H1 (cell line): ENCODE data around the gene CHSY3. TPM values are rescaled to one million over a fixed set of nuclear protein-coding genes. Genes with fewer than 3 reads are reported as not detected.

Source experiments
- CTCF ChIA-PET: fragments of 300-600 bp; sonication (Branson Sonifier 250); formaldehyde crosslinking; loops from one replicate; lab custom pipeline; 2021; ENCODE audit not compliant: partially characterized antibody; lab: Charles Lee
- POLR2A ChIA-PET: fragments of 300-600 bp; sonication (Branson Sonifier 250); formaldehyde crosslinking; loops from one replicate; lab custom pipeline; 2021; ENCODE audit warnings: inconsistent platforms; ENCODE audit not compliant: partially characterized antibody; lab: Charles Lee
- DNase-seq, 2 experiments: peaks; one replicate each; pipeline versions ENCODE4 v3.0.0 to v3.0.0-alpha.2; 2010 to 2022; ENCODE audit warnings: low spot score in 2 of 2, low read depth in 1 of 2, mixed read lengths in 1 of 2
- FAIRE-seq: peaks from 2 replicates; lab custom pipeline; 2011; peaks lifted over from hg19 to GRCh38; lab: Jason Lieb, UNC
- H2AFZ ChIP-seq: 2 replicates; pipeline ENCODE4 v1.8.1; 2012; ENCODE audit warnings: low read length, inconsistent platforms
- H2AK5ac ChIP-seq: 2 replicates; pipeline ENCODE4 v1.6.1; 2013; ENCODE audit warnings: low read depth, low read length
- H2BK120ac ChIP-seq: replicated peaks from 2 replicates; pipeline ENCODE3; 2013; ENCODE audit warnings: low read depth, low read length, inconsistent platforms
- H2BK12ac ChIP-seq: 2 replicates; pipeline ENCODE4 v1.6.1; 2013; ENCODE audit warnings: low read depth, low read length
- H2BK15ac ChIP-seq: 2 replicates; pipeline ENCODE4 v1.6.1; 2013; ENCODE audit warnings: low read length
- H2BK20ac ChIP-seq: 2 replicates; pipeline ENCODE4 v1.6.1; 2013; ENCODE audit warnings: low read length
- H2BK5ac ChIP-seq: 2 replicates; pipeline ENCODE4 v1.6.1; 2013; ENCODE audit warnings: low read depth, low read length
- H3K14ac ChIP-seq: 2 replicates; pipeline ENCODE4 v1.6.1; 2013; ENCODE audit warnings: inconsistent platforms; ENCODE audit not compliant: insufficient read length
- H3K18ac ChIP-seq: 2 replicates; pipeline ENCODE4 v1.6.1; 2013; ENCODE audit warnings: low read length; ENCODE audit errors: extremely low read depth
- H3K23ac ChIP-seq: 2 replicates; pipeline ENCODE4 v1.6.1; 2013; ENCODE audit warnings: inconsistent platforms; ENCODE audit not compliant: insufficient read length
- H3K23me2 ChIP-seq: 2 replicates; pipeline ENCODE4 v1.6.1; 2013; ENCODE audit warnings: low read depth, low read length
- H3K27ac ChIP-seq: 2 replicates; pipeline ENCODE4 v1.6.1; 2011; ENCODE audit warnings: low read depth, low read length, inconsistent platforms
- H3K27me3 ChIP-seq, 4 experiments: replicated peaks in 1 of 4; 1 replicate in 1 of 4; 2 replicates in 3 of 4; pipeline versions ENCODE4 v1.6.1 to v1.8.1; 2011 to 2013; ENCODE audit warnings: low read length in 3 of 4, mild to moderate bottlenecking in 3 of 4, inconsistent platforms in 2 of 4, mixed read lengths in 2 of 4, moderate library complexity in 1 of 4; ENCODE audit not compliant: control insufficient read depth in 3 of 4, insufficient read depth in 3 of 4; ENCODE audit errors: extremely low read depth in 1 of 4
- H3K36me3 ChIP-seq, 4 experiments: 2 replicates each; pipeline versions ENCODE4 v1.6.1 to v1.8.1; 2011 to 2013; ENCODE audit warnings: mild to moderate bottlenecking in 4 of 4, low read length in 3 of 4, moderate library complexity in 2 of 4, control low read depth in 1 of 4, inconsistent platforms in 1 of 4; ENCODE audit not compliant: insufficient read depth in 4 of 4, control insufficient read depth in 2 of 4
- H3K4ac ChIP-seq: replicated peaks from 2 replicates; pipeline ENCODE3; 2013; ENCODE audit warnings: low read length, low read depth, mixed read lengths, inconsistent platforms; ENCODE audit not compliant: insufficient read length
- H3K4me1 ChIP-seq, 4 experiments: replicated peaks in 1 of 4; 1 replicate in 1 of 4; 2 replicates in 3 of 4; pipeline versions ENCODE4 v1.6.1 to v1.8.1; 2011 to 2013; ENCODE audit warnings: low read length in 3 of 4, inconsistent platforms in 2 of 4, mixed read lengths in 1 of 4; ENCODE audit not compliant: insufficient read depth in 4 of 4, control insufficient read depth in 3 of 4
- H3K4me2 ChIP-seq, 2 experiments: 2 replicates each; pipeline versions ENCODE4 v1.6.1 to v1.8.1; 2011 to 2013; ENCODE audit warnings: low read depth in 2 of 2, low read length in 2 of 2, control low read depth in 1 of 2, inconsistent platforms in 1 of 2, mild to moderate bottlenecking in 1 of 2; ENCODE audit not compliant: insufficient read depth in 1 of 2
- H3K4me3 ChIP-seq, 4 experiments: fragments of 200-600, 300-600 bp in 1 of 4; sonication (generic), shearing (Covaris generic), sonication (Bioruptor Twin) in 1 of 4; 2 replicates each; pipeline versions ENCODE4 v1.5.1 to v1.8.1; 2011 to 2016; ENCODE audit warnings: low read length in 4 of 4, low read depth in 3 of 4, control low read depth in 2 of 4, inconsistent platforms in 2 of 4, mild to moderate bottlenecking in 2 of 4, mixed read lengths in 1 of 4, moderate library complexity in 1 of 4; ENCODE audit not compliant: insufficient read depth in 2 of 4; ENCODE audit errors: extremely low read depth in 1 of 4
- H3K56ac ChIP-seq: replicated peaks from 2 replicates; pipeline ENCODE3; 2013; ENCODE audit warnings: low read depth, mild to moderate bottlenecking, mixed read lengths, low read length, inconsistent platforms; ENCODE audit not compliant: insufficient read length
- H3K79me1 ChIP-seq: 2 replicates; pipeline ENCODE4 v1.6.1; 2013; ENCODE audit warnings: low read depth, low read length, control low read depth
- H3K79me2 ChIP-seq, 2 experiments: 2 replicates each; pipeline versions ENCODE4 v1.6.1 to v1.8.1; 2012 to 2013; ENCODE audit warnings: low read length in 2 of 2, mild to moderate bottlenecking in 2 of 2, inconsistent platforms in 1 of 2; ENCODE audit not compliant: insufficient read depth in 2 of 2, control insufficient read depth in 1 of 2
- H3K9ac ChIP-seq, 4 experiments: replicated peaks in 1 of 4; 1 replicate in 1 of 4; 2 replicates in 3 of 4; pipeline versions ENCODE4 v1.6.1 to v1.8.1; 2011 to 2013; ENCODE audit warnings: low read depth in 3 of 4, low read length in 3 of 4, control low read depth in 2 of 4, mild to moderate bottlenecking in 2 of 4, moderate library complexity in 2 of 4, inconsistent platforms in 1 of 4; ENCODE audit errors: extremely low read depth in 1 of 4
- H3K9me3 ChIP-seq, 2 experiments: 2 replicates each; pipeline versions ENCODE4 v1.6.1 to v1.8.1; 2012 to 2013; ENCODE audit warnings: mild to moderate bottlenecking in 2 of 2, moderate library complexity in 2 of 2, control low read depth in 1 of 2, inconsistent platforms in 1 of 2, low read depth in 1 of 2, low read length in 1 of 2, mixed read lengths in 1 of 2; ENCODE audit not compliant: insufficient read depth in 2 of 2
- H4K20me1 ChIP-seq, 2 experiments: replicated peaks in 1 of 2; 2 replicates each; pipeline versions ENCODE3 to v1.8.1; 2011 to 2013; ENCODE audit warnings: inconsistent platforms in 2 of 2, low read length in 2 of 2, mild to moderate bottlenecking in 1 of 2; ENCODE audit not compliant: insufficient read depth in 2 of 2, control insufficient read depth in 1 of 2
- H4K5ac ChIP-seq: 2 replicates; pipeline ENCODE4 v1.6.1; 2013; ENCODE audit warnings: low read length, low read depth, mixed read lengths, inconsistent platforms; ENCODE audit not compliant: insufficient read length
- H4K8ac ChIP-seq: 2 replicates; pipeline ENCODE4 v1.8.0; 2013; ENCODE audit warnings: mild to moderate bottlenecking, moderate library complexity, low read length, inconsistent platforms; ENCODE audit not compliant: insufficient read depth; ENCODE audit errors: extremely low read depth
- H4K91ac ChIP-seq: replicated peaks from 2 replicates; pipeline ENCODE3; 2013; ENCODE audit warnings: low read length, mixed read lengths, inconsistent platforms; ENCODE audit not compliant: insufficient read length
- BACH1 ChIP-seq: IDR thresholded peaks from 2 replicates; pipeline ENCODE4 v1.6.1; 2012; ENCODE audit warnings: low read length, improper control_type of control experiment
- CBX5 ChIP-seq: fragments of 300-800, 300-1000 bp; sonication (generic); IDR thresholded peaks from 2 replicates; pipeline ENCODE4 v1.7.1; 2016; ENCODE audit warnings: antibody characterized with exemption, low read length, low read depth
- CEBPB ChIP-seq: IDR thresholded peaks from 2 replicates; pipeline ENCODE4 v1.6.1; 2012; ENCODE audit warnings: low read depth, low read length
- FOSL1 ChIP-seq: IDR thresholded peaks from 2 replicates; pipeline ENCODE4 v1.6.1; 2011; ENCODE audit warnings: mild to moderate bottlenecking, low read depth, low read length, moderate library complexity; ENCODE audit not compliant: insufficient read depth
- HDAC2 ChIP-seq, 2 experiments: fragments of 300-600 bp in 1 of 2; sonication (generic) in 1 of 2; IDR thresholded peaks; 2 replicates each; pipeline ENCODE4 v1.6.1; 2011 to 2012; ENCODE audit warnings: low read depth in 2 of 2, low read length in 2 of 2, mild to moderate bottlenecking in 2 of 2, moderate library complexity in 2 of 2, borderline replicate concordance in 1 of 2, inconsistent platforms in 1 of 2
- NRF1 ChIP-seq: IDR thresholded peaks from 2 replicates; pipeline ENCODE4 v1.6.1; 2011; ENCODE audit warnings: mild to moderate bottlenecking, low read depth, low read length, improper control_type of control experiment
- RAD21 ChIP-seq, 2 experiments: IDR thresholded peaks in 1 of 2; conservative IDR thresholded peaks in 1 of 2; 2 replicates each; pipeline ENCODE4 v1.6.1; 2011; ENCODE audit warnings: low read depth in 2 of 2, low read length in 2 of 2, improper control_type of control experiment in 1 of 2, inconsistent platforms in 1 of 2, mild to moderate bottlenecking in 1 of 2, moderate library complexity in 1 of 2
- SIRT6 ChIP-seq: IDR thresholded peaks from one replicate; pipeline ENCODE4 v1.7.1; 2012; ENCODE audit warnings: low read length, inconsistent platforms
- YY1 ChIP-seq: IDR thresholded peaks from 2 replicates; pipeline ENCODE4 v1.6.1; 2011; ENCODE audit warnings: low read depth, mild to moderate bottlenecking, low read length
- WGBS, 2 experiments: shearing (Covaris generic) in 1 of 2; methylation state at CpG; one replicate each; pipeline versions ENCODE4 v1.1.6 to v1.1.7; 2013 to 2015; ENCODE audit warnings: low lambda C conversion rate in 2 of 2, mixed read lengths in 2 of 2, inconsistent platforms in 1 of 2, low coverage in 1 of 2, missing lambda C conversion rate in 1 of 2; ENCODE audit not compliant: insufficient replicate concordance in 2 of 2, insufficient coverage in 1 of 2, insufficient read length in 1 of 2; ENCODE audit errors: extremely low coverage in 1 of 2, missing lambda C conversion rate in 1 of 2; 5-methylcytosine and 5-hydroxymethylcytosine counted together
- polyA plus RNA-seq, 7 experiments: library from polyadenylated mRNA; depleted of rRNA in 3 of 7; stranded (reverse) in 5 of 7; unstranded in 2 of 7; fragments of >200 nt in 5 of 7; fragments of 200-250 nt in 2 of 7; gene quantifications; 1 replicate in 5 of 7; 2 replicates in 1 of 7; 4 replicates in 1 of 7; pipeline versions ENCODE4 v1.2.1 to v1.2.3, GENCODE V29; 2011 to 2013; ENCODE audit warnings: missing spikeins in 2 of 7, mixed read lengths in 2 of 7
- total RNA-seq: library from RNA; stranded (reverse); fragmentation: NEBNext Ultra II Directional; extraction: Animal tissue kit (Norgen Biotek cat#: 25700); gene quantifications from 2 replicates; pipeline ENCODE4 v1.2.1, GENCODE V29; 2021
- TF ChIP-seq, protein P1 (sequence below): IDR thresholded peaks from 2 replicates; pipeline ENCODE4 v1.6.1; 2011; ENCODE audit warnings: low read depth, mild to moderate bottlenecking, low read length; ENCODE audit not compliant: insufficient read depth
- TF ChIP-seq, protein P2 (sequence below): IDR thresholded peaks from 2 replicates; pipeline ENCODE4 v1.6.1; 2012; ENCODE audit warnings: low read length, inconsistent platforms

The CHSY3 gene
- total and polyA plus RNA-seq, 2 of the 8 experiments (the other 6 are each of a cell fraction or from before 2014, with no cell fraction given) = 0.24 to 1.8 TPM

DNA sequence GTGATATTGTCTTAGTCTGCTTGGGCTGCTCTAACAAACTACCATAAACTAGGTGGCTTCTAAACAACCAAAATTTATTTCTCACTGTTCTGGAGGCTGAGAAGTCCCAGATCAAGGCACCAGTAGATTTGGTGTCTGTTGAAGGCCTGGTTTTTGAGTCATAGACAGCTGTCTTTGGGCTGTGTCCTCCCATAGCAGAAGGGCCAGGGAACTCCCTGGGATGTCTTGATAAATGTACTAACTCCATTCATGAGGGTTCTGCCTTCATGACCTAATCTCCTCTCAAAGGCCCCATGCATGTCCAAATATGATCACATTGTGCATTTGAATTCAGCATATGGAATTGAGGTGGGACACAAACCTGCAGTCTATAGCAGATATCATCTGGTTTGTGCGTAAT, 121.2 kb downstream of the CHSY3 start:
- H3K27ac ChIP-seq = no peak overlapping the region
- no peak overlapping the region for H3K18ac ChIP-seq
- H4K20me1 ChIP-seq = no peaks in the 10 kb centered on the region
- no peak overlapping the region for H2BK5ac ChIP-seq
- H2AFZ ChIP-seq = no peak overlapping the region
- no peak overlapping the region for H3K4me3 ChIP-seq
- CTCF ChIA-PET = interaction anchor here (0.6 kb wide), 1 partner anchor 462 kb away, joined by 3 read pairs; no protein-coding TSS in a partner anchor
- H4K8ac ChIP-seq = no peak overlapping the region
- no peak overlapping the region for H4K5ac ChIP-seq
- no peaks in the 10 kb centered on the region for H3K4me1 ChIP-seq
- H2BK20ac ChIP-seq = no peak overlapping the region
- H3K79me1 ChIP-seq = no peaks in the 10 kb centered on the region
- no peak for TF ChIP-seq FOSL1
- TF ChIP-seq CBX5 = no peak
- TF ChIP-seq NRF1 = no peak
- TF ChIP-seq BACH1 = no peak
- TF ChIP-seq YY1 = no peak
- TF ChIP-seq RAD21 (IDR thresholded peaks at IDR 0.05 in 1 of 2, conservative IDR thresholded peaks at IDR 0.05 in 1 of 2; ENCODE audit: low read depth in 2 of 2, low read length in 2 of 2) = no peak
- no peak for TF ChIP-seq CEBPB
- TF ChIP-seq HDAC2 (IDR thresholded peaks at IDR 0.05; ENCODE audit: borderline replicate concordance in 1 of 2, low read depth in 2 of 2, low read length in 2 of 2) = no peak
- TF ChIP-seq, protein P1, sequence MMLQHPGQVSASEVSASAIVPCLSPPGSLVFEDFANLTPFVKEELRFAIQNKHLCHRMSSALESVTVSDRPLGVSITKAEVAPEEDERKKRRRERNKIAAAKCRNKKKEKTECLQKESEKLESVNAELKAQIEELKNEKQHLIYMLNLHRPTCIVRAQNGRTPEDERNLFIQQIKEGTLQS = no peak
- TF ChIP-seq, protein P2, sequence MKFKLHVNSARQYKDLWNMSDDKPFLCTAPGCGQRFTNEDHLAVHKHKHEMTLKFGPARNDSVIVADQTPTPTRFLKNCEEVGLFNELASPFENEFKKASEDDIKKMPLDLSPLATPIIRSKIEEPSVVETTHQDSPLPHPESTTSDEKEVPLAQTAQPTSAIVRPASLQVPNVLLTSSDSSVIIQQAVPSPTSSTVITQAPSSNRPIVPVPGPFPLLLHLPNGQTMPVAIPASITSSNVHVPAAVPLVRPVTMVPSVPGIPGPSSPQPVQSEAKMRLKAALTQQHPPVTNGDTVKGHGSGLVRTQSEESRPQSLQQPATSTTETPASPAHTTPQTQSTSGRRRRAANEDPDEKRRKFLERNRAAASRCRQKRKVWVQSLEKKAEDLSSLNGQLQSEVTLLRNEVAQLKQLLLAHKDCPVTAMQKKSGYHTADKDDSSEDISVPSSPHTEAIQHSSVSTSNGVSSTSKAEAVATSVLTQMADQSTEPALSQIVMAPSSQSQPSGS = no peak
- TF ChIP-seq SIRT6 = no peak
- H4K91ac ChIP-seq = no peak overlapping the region
- no peaks in the 10 kb centered on the region for H3K36me3 ChIP-seq
- 88% methylated on average over 1 of the region's 1 CpG; no CpG with 5 or more reads in 1 of the 2 experiments for WGBS, 2 experiments
- H3K9ac ChIP-seq = no peak overlapping the region
- DNase-seq (no peak), FAIRE-seq (no peak)
- H3K4ac ChIP-seq = no peak overlapping the region
- no peak overlapping the region for H3K4me2 ChIP-seq
- H3K9me3 ChIP-seq = no peaks in the 10 kb centered on the region
- H3K23ac ChIP-seq = no peak overlapping the region
- no peak overlapping the region for H3K14ac ChIP-seq
- POLR2A ChIA-PET = no interaction called here
- H3K56ac ChIP-seq = no peak overlapping the region
- H3K79me2 ChIP-seq = no peaks in the 10 kb centered on the region
- H3K23me2 ChIP-seq = no peaks in the 10 kb centered on the region
- H2BK120ac ChIP-seq = no peak overlapping the region
- no peak overlapping the region for H2BK15ac ChIP-seq
- H2BK12ac ChIP-seq = no peak overlapping the region
- no peak overlapping the region for H2AK5ac ChIP-seq
- H3K27me3 ChIP-seq = no peaks in the 10 kb centered on the region
